GM12864 (cell line): ENCODE measurements around the gene SRPK2.
"Not testable (repeated sequence)": the region's sequence is repeated elsewhere in the genome, so short reads cannot be mapped to it uniquely, and the experiment has no call there.

ENCODE experiments used
- DNase-seq: peaks from one replicate; pipeline ENCODE4 v3.0.0-alpha.2; 2011; ENCODE audit warnings: low read depth
- H3K4me3 ChIP-seq: 2 replicates; pipeline ENCODE4 v1.5.1; 2011; ENCODE audit warnings: mild to moderate bottlenecking, low read depth, low read length, control low read depth
- TF ChIP-seq, protein P1 (sequence below): IDR thresholded peaks from 2 replicates; pipeline ENCODE4 v1.5.1; 2011; ENCODE audit warnings: low read depth, mild to moderate bottlenecking, moderate library complexity, low read length, control low read depth, inconsistent platforms; ENCODE audit errors: missing control alignments

The SRPK2 gene

GRCh38 chr7:105353752-105354328 lies 34.9 kb downstream of the SRPK2 start:
- no peak for DNase-seq
- no peak overlapping the region for H3K4me3 ChIP-seq
- TF ChIP-seq, protein P1, sequence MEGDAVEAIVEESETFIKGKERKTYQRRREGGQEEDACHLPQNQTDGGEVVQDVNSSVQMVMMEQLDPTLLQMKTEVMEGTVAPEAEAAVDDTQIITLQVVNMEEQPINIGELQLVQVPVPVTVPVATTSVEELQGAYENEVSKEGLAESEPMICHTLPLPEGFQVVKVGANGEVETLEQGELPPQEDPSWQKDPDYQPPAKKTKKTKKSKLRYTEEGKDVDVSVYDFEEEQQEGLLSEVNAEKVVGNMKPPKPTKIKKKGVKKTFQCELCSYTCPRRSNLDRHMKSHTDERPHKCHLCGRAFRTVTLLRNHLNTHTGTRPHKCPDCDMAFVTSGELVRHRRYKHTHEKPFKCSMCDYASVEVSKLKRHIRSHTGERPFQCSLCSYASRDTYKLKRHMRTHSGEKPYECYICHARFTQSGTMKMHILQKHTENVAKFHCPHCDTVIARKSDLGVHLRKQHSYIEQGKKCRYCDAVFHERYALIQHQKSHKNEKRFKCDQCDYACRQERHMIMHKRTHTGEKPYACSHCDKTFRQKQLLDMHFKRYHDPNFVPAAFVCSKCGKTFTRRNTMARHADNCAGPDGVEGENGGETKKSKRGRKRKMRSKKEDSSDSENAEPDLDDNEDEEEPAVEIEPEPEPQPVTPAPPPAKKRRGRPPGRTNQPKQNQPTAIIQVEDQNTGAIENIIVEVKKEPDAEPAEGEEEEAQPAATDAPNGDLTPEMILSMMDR = no peak

GRCh38 chr7:105352901-105353668 lies 35.6 kb downstream of the SRPK2 start:
- no peak for DNase-seq
- TF ChIP-seq, protein P1 = no peak
- H3K4me3 ChIP-seq = no peak overlapping the region

- DNase-seq = peak; percentile 87
- TF ChIP-seq, protein P1 = no peak
- no peak overlapping the region; the same call in 1 of the 2 replicates for H3K4me3 ChIP-seq
Measured at GRCh38 chr7:105352018-105352612, 36.6 kb downstream of the SRPK2 start.

- H3K4me3 ChIP-seq = no peak overlapping the region
- DNase-seq = no peak
- TF ChIP-seq, protein P1 = no peak
Measured at GRCh38 chr7:105350906-105351305, 37.8 kb downstream of the SRPK2 start.

DNA sequence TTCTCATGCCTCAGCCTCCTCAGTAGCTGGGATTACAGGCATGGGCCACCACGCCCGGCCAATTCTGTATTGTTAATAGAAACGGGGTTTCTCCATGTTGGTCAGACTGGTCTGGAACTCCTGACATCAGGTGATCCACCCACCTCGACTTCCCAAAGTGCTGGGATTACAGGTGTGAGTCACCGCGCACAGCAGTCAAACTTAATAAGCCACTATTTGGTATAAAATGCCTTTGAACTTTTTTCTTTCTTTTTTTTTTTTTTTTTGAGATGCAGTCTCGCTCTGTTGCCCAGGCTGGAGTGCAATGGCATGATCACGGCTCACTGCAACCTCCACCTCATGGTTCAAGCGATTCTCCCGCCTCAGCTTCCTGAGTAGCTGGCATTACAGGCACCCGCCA lies 40.5 kb downstream of the SRPK2 start:
- not testable (repeated sequence) for DNase-seq, H3K4me3 ChIP-seq

DNA sequence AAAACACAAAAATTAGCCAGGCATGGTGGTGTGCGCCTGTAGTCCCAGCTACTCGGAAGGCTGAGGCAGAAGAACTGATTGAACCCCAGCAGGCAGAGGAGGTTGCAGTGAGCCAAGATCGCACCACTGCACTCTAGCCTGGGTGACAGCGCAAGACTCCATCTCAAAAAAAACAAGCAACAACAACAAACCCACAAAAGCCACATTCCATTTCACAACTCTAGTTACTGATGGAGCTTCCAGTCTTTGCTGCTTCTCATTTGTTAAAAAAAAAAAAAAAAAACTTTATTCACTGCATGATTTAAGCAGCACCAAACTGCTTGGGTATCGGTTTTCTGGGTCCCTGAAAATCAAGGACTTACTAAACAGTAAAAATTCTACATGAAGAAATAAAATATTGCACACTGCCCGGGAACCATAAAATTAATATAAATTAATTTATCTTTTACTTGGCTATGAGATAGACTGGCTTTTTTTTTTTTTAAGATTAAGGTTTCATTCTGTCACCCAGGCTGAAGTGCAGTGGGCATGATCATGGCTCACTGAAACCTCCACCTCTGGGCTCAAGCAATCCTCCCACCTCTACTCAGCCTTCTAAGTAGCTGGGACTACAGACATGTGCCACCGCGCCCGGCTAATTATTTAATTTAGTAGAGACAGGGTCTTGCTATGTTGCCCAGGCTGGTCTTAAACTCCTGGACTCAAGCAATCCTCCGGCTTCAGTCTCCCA lies 42.0 kb downstream of the SRPK2 start:
- no peak for DNase-seq
- H3K4me3 ChIP-seq = no peak overlapping the region
- TF ChIP-seq, protein P1 = no peak

- no peak for DNase-seq
- no peak overlapping the region for H3K4me3 ChIP-seq
- TF ChIP-seq, protein P1 = no peak
Measured at GRCh38 chr7:105346138-105346537, 42.6 kb downstream of the SRPK2 start.
